ENCODE results near the gene BOC.

The BOC gene

DNA sequence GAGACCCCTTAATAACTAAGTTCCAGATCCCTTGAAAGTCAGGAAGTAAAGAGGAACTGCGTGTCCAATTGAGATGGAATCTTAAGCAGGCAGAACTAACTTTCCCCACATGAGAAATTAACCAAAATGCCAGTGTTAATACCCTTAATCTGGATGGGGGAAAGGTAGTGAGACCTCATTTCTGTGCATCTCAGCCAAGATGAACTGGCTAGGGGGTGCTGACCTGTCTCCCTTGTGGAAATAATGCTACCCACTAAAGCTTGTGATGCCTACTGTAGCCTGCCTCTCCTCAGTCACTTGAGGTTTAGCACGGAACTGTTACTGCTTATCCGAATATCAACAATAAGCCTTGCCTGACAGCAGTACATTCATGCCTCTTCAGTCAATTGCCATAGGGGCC, 15.1 kb downstream of the BOC start:
- no peak for DNase-seq

DNA sequence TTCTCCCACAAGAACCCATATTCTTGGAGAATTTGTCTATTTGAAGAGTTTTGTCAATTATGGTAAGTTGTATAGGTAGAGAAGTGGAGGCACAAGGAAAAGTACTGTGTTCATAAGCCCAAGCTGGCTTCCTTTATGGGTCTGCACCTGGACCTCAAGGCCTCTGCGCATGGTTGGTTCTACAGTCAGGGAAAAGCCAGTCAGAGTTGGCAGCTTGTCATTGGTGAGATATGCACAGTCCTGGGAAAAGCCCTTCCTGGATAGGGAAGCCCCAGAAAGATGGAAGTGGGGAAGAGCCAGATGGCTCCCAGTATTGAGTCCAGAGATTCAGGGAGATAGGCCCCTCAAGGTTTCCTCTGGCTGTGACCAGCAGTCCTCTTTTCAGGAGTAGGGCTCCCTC, 15.8 kb downstream of the BOC start:
- no peak for DNase-seq

DNA sequence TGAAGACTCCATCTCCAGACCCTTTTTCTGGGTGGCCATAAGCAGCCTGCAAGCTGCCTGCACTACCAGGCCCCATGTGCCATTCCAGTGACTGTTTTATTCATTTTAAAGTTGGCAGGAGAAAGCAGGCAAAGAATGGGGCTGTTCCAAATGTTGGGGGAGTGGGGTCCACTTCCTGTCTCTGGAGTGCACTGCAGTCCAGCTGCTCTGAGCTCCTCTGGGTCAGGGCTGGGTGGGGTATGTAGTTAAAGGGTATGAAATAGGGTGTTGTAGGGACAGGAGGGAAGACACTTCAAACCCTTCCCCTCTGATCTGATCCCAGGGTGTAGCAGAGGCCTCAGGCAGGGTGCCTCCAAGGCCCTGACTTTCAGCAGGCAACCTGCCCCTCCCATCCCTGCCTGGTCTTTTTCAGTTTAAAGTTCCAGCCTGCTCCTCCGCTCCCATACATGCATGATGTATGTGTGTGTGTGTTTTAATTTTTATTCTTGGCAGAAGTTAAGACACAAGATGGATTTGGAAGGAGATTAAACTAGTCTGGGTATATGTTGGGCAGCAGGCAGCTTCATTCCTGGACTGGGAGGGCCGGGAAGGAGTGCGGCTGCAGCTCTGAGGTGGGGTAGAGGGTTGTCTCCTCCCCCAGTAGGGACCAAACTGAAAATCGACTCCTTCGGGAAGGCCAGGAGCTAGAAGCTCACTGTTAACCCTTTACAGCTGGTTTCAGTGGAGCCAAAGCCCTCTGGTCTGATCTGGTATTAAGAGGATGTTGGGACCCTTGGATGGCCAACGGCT, 17.3 kb downstream of the BOC start:
- DNase-seq: no peak

DNA sequence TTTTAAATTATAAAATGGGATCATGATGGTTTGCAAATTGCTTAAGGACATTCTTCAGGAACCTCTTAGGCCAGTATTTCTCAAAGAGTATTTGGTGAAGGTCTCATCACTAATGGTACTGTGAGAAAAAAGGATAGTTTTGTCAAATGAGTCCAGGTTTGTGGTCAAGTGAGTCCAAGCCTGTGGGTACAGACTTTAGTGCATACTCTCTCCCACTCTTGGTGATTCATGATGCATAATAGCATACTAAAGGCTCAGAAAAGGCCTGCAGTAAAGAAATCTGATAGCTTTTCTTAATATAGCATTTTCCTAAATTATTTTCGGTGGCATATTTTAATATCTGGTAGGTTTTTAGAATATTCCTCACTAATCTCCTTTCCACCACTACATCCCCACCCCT, 20.0 kb downstream of the BOC start:
- no peak for DNase-seq

DNA sequence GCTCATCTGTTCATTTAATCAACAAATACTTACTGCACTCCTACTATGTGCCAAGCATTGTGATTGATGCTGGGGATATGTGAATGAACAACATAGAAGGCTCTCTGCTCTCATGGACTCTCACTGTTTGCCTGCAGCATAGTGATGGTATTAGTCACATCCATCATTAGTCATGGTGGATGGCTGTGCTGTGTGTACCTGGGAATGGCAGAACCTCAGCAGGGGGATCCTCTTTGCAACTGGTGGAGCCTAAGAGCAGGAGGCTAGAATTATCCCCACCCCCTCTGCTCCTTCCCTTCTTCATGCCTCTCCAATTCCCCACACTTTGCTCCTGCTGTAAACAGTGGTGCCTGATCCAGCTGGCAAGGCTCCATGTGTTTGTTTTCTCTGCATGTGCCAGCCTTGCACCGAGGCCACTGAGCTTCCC, 20.5 kb downstream of the BOC start:
- no peak for DNase-seq

DNA sequence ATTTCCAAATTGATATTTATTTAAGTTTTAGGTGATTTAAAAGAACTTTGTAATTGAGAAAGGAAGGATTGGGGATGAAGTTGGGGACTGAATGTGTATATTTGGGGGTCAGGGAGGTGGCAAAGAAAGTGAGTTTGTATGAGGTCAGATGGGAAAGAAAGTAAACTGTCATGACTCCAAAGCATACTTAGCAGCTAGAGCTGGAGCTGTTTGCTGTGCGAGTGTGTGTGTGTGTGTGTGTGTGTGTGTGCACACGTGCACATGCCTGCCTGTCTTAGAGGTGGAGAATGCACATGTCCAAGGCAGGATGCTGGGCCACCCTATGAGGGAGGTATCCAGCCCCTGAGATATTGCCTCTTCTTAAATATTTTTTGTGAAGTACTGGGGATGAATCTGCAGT, 21.0 kb downstream of the BOC start:
- no peak for DNase-seq

DNA sequence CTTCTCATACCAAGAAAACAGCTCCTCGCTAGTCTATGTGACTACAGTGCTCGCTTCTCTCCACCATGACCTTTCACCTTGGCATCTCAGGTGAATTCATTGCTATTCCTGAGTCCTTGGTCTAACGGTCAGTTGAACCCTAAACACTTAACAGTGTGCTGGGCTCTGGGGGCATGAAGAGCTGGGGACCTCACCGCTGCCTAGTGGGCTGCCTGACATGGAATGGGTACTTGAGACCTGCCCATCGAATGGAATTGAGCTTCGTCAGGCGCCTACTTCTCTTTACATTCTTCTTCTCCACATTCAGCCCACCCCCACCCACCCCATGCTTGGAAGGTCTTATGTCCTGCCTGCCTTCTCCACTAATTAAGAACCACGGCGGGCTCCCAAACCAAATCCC, 22.1 kb downstream of the BOC start:
- DNase-seq: no peak

DNA sequence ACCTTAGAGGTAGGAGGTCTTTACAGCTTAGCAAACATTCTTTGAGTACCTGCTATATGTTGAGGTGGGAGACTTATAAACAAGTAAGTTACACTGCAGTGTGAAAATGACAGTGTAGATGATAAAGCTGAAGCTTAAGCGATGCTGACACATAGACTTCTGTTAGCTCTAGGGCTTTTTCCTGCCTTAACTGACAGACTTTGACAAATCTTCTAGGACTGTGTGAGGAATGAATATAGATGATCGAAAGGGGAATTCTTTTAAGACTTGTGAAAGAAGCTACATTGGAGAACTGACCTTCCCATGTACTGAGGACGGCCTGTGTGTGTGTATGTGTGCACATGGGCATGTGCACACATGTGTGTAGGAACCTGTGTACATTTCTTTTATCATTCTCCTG, 22.7 kb downstream of the BOC start:
- no peak for DNase-seq

DNA sequence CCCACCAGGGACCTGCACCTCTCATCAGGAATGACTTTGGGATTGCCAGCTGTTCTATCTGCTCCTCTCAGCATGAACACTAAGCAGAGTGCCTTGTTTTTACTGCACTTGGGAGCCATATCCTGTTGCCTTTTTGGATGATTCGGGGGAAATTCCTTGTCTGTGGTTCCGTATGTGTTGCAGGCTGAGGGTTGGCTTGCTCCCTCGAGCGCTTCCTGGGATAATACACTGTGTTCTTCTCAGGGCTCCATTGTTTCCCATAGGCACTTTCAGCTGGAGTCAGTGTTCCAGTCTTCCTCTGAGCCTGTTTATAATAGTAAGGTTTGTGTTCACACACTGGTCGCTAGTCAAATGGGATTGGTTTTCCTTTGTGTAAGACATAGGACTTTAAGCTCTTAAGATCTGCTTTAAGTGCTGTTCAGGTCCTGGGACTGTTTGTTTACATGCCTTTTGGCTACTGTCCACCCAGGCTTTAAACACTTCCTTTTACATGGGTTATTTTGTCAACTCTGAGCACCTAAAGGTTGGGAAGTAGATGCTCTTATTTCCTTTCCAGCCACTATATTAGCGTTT, 23.4 kb downstream of the BOC start:
- DNase-seq: no peak

DNA sequence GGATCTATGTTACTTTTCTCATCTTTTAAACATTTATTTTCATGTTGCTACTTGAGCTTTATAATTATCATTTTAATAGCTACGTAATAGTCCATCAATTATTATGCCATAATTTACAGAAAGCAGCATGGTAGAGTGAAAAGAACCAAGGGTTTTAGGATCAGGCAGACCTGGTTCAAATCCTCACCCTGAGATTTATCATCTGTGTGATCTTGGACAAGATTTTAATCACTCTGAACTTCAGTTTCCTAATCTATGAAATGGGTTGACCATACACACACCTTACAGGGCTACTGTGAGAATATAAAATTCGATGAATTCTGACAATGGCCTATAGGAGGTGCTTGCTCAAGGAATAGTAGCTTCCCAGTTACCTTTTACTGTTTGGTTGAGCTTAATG, 27.1 kb downstream of the BOC start:
- DNase-seq: no peak

DNA sequence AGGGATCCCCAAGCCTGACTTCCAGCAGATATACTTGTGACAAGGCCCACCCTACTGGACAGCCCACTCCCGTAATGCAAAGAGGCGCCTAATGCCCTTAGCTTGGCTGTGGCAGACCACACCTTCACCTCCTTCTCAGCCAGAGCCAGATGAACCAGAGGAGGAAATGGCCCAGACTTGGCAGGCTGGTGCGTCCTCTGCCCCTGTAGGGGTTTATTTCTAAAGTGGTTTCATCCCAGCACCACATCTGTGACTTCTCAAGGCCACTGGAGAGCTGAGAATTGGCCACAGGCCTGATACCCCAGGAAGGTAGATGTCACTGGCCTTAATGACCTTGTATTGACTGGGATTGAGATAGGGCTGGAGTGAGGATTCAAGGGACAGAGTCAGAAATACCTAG, 29.5 kb downstream of the BOC start:
- DNase-seq: no peak

DNA sequence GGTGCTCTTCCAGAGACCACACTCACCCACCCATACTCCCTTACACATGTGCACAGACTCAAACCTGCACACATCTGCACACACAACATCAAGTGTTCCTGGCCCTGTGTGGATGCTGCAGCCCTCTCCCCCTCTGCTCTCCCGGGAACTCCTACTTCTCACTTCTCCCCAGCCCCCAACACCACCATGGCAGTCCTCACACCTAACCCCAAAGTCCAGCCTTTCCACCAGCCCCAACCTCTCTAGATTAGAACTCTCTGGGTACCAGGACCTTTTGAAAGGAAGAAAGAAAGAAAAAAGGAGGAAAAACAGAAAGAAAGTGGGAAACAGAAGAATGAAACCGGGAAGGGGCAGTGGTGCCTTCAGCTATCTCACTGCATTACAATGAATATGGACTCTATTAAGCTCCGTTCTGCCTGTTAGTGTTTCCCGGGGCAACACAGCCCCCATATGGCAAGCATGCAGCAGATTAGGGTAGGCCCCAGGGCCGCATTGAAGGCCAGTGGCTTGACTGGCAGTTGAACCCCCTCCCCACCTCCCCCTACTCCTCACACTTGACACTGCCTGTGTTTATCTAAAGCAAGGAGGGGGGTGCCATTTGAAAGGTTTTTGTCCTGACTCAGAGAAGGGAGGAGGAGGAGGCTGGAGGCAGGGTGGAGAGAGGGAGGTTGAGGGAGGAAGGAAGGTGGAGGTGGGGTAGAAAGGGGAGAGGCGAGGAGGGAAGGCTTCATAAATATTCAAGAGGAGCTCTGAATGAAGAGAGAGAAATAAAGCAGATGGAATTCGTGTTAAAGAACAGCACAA, 30.1 kb downstream of the BOC start:
- DNase-seq: no peak

DNA sequence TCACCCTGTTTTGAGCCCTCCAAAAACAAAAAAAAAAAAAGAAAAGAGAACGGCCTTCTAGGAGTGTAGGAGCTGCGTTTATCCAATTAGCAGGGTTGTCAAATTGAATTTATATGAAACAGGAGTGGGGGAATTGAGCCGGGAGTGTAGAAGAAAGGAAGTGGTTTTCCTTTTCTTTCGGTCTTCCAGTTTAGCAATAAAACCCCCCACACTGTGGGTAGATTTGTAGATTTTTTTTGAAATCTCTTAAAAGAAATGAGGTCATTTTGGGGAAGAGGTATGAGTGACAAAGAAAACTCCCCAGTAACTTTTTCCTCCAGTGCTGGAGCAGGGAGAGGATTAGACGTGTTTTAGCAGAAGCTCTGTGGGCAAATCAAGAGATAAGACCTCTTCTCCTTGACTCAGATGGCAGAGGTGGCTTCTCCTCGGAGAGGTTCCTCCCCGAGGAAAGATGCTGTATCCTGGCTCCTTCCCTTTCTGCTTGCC, 30.8 kb downstream of the BOC start:
- DNase-seq: peak; percentile 46 to 49

DNA sequence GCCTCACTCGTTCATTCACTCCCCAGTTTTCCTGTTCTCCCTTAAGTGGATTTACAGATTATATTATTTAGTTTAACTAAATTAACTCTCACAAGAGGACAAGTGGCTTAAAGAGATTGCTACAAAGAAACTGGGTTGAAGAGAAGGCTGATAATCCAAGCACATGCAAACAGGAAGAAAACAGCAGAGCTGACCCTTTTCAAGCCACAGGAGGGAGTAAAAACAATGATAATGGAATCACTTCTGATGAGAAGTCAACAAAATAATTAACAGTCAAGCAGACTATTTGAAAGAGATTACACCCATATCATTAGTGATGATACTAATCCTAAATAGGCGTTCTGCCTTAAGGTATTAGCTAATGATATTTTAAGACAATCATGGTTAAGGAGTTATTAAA, 31.7 kb downstream of the BOC start:
- no peak for DNase-seq

DNA sequence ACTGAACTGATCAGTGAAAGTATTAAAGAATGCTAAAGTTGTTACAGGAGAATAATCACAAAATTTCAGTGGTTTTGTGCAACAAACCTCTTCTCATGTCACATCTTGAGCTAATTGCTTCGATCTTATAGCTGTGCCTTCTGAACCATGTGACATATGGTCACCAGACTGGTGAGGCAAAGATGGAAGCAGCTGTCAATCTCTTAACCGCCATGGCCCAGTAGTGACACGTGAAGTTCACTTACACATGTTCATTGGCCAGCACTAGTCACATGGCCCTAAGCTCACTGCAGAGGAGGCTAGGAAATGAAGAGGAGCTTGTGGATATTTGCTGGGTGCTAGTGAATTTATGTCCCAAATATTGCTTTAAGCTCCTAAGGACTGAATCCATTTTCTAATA, 32.5 kb downstream of the BOC start:
- no peak for DNase-seq

DNA sequence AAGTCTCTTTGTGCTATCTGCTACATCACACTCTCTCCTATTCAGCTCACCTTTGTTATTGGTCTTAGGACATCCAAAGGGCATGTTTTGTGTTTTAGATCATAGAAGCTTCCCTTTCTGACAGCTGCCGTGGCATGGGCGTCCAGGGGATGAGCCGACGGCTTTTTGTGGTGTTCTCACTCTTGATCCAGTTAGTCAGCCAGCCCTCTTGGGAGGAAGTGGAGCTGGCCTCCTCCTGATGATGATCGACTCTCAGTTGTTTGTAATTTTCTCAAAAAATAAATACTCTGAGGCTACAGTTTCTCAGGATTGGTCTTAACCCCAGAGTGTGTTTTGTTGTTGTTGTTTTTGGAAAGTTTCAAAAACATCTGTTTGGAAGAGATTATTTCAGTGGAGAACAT, 34.4 kb downstream of the BOC start:
- DNase-seq: no peak

DNA sequence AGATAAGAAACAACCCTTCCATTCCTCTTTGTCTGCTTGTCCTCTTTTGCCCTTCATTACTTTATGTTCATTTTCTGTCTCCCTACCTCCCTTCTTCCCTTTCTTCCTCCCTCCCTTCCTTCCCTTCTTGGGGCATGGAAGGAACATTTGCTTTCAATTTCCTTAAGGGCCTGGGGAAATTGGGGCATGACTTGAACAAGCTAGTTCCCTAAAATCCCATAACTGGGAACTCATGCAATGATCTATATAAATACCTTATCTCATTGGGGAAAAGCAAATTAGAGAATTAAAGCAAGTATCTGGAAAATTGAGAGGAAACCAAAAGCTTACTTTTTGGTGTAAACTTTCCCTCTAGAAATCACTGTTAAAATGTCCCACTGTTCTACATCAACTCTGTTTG, 35.7 kb downstream of the BOC start:
- DNase-seq: no peak

DNA sequence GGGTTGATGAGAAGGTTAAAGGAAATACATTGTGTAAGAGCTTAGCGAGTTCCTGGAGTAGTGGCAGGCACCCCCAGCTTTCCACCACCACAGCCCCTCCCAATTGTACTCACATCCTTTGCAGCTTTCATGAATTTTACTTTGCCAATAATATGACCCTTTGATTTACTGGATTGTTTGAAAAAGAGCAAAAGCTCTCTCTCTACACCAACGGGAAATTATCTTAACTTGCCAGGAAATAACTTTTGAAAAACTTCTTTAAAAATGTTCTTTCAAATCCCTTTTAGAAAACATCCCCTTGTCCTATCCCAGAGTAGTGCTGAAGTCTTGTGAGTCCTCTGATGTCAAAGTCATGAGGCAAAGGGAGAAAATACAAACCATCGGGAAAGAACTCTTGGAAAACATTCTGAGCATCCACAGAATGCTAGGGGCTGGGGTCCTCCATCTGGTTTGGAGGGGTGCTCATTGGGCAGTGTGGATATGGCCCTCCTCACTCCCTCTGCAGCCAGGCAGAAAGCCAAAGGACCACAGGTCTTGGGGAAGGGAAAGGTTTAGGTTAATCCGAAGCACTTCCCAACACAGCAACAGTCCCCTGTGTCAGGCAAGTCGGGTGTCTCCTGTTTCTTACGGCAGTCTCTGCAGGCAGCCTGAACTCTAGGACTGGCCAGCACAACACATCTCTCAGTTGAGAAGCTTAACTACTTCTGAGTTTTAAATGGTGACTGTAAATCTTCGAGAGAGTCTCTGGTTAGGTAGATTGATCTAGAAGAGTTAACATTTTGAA, 36.5 kb downstream of the BOC start:
- no peak for DNase-seq

DNA sequence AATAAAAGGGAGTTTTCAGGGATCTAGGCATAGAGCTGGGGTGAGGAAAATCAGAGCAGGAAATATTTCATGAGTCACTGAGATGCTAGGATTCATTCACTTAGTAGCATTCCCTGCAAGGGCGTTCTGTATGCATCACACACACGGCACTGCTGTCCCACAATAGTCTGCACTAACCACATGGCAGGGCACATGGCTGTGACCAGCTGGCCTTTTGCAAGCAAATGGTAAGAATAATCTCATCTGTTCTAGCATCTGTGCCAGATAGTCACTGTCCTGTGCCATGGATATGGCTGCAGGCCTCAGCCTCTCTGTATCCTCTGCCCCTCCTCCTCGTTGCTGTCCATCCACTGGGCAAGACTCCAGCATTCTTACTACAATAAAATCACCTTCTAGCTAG, 37.8 kb downstream of the BOC start:
- no peak for DNase-seq

DNA sequence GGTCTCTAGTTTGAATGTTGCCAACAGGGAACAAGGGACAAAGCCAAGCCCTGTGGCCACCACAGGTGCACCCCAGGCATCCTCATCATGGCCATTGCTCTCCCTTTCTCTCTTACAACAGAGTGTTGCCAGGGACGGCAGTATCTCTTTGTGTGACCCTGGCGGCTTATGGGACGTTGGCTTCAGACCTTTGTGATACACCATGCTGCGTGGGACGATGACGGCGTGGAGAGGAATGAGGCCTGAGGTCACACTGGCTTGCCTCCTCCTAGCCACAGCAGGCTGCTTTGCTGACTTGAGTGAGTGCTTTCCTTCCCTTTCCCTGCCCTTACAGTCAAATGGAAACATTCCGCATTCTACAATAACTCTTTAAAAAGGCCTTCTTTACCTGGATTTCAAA, 38.2 kb downstream of the BOC start:
- DNase-seq: no peak

DNA sequence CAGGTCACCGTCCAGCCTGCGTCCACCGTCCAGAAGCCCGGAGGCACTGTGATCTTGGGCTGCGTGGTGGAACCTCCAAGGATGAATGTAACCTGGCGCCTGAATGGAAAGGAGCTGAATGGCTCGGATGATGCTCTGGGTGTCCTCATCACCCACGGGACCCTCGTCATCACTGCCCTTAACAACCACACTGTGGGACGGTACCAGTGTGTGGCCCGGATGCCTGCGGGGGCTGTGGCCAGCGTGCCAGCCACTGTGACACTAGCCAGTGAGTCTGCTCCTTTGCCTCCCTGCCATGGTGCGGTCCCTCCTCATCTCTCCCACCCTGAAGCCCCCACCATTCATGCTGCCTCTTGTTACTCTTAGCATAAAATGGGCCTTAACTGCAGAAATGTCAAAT, 39.2 kb downstream of the BOC start:
- DNase-seq: no peak

DNA sequence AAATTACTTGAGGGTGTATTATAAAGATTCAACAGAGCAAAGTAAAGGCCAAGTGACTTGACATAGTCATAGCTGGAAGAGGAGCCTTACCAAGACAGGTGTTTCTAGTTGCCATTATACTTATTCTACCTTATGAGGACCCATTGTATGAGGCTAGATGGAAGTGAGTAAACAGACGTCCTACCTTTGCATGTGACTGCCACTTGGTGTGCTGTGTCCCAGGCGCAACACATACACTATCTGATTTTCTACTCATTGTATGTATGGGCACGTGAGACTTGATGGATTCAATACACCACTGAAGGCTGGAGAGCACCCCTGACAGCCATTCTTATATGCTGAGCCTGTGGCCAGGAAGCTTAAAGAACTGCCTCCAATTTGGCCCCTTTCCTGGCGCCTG, 40.5 kb downstream of the BOC start:
- no peak for DNase-seq

DNA sequence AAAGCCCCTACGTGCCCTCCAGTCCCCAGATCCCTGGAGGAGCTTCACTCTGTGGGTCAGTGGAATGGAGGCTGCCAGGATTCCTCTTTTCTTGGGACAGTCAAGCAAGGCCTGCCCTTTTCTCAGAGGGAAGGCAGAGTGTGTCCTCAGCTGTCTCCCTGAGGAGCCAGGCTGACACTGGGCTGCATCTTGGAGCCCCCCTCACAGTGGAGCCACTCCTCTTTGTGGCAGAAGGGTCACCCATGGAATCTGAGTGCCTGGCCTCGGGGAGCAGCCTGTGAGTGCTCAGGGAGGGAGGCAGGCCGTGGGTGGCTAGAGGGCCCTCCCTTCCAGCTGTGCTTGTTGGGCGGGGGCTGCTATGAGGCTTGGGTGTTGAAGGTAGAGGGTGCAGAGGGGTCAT, 41.2 kb downstream of the BOC start:
- no peak for DNase-seq
